ENCODE results near the gene DSCAML1.
A peak's percentile ranks its signal among the peaks of the same experiment; 100 is the strongest.

The DSCAML1 gene

DNA sequence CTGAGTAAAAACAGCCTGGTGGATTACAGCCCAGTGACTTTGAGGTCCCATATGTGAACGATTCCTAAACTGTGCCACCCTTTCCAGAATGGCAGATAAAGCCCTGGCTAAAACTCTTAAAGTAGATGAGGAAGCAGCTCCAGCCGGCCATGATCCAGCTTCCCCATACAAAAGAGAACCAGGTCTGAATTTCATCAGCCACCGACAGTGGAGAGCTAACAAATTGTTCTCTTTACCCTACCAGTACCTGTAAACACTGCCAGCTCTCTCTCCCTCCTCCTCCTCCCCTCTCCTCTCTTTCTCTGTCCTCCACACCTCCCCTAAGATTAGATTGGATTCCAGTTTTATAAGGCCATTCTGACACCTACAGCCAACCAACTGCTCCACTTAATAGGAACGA, 176.9 kb downstream of the DSCAML1 start:
- H3K4me3 ChIP-seq (ENCODE audit: low read depth, low read length) = no peak overlapping the region
- DNase-seq (ENCODE audit: low read depth) = no peak
- TF ChIP-seq, protein P1, sequence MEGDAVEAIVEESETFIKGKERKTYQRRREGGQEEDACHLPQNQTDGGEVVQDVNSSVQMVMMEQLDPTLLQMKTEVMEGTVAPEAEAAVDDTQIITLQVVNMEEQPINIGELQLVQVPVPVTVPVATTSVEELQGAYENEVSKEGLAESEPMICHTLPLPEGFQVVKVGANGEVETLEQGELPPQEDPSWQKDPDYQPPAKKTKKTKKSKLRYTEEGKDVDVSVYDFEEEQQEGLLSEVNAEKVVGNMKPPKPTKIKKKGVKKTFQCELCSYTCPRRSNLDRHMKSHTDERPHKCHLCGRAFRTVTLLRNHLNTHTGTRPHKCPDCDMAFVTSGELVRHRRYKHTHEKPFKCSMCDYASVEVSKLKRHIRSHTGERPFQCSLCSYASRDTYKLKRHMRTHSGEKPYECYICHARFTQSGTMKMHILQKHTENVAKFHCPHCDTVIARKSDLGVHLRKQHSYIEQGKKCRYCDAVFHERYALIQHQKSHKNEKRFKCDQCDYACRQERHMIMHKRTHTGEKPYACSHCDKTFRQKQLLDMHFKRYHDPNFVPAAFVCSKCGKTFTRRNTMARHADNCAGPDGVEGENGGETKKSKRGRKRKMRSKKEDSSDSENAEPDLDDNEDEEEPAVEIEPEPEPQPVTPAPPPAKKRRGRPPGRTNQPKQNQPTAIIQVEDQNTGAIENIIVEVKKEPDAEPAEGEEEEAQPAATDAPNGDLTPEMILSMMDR (IDR thresholded peaks at IDR 0.05; ENCODE audit: insufficient read depth, low read depth, low read length, missing control alignments) = no peak

DNA sequence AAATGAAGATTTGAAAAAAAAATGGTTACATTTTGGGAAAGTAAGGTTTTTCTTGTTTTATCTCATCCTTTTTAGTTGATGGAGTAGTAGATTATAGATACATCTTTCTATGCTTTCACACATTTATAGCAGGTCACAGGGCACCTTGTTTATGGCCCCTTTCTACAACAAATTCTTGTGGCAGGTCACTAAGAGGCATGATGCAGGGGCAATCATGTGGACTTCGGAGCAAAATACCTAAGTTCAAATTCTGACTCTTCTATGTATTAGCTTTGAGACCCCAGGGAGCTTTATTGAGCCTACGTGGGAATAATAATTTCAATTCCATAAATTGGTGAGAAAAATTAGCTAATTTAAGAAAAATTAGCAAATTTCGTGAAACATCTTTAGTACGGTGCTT, 177.4 kb downstream of the DSCAML1 start:
- no peak for DNase-seq (ENCODE audit: low read depth)
- TF ChIP-seq, protein P1 (IDR thresholded peaks at IDR 0.05; ENCODE audit: insufficient read depth, low read depth, low read length, missing control alignments) = no peak
- no peak overlapping the region for H3K4me3 ChIP-seq (ENCODE audit: low read depth, low read length)

DNA sequence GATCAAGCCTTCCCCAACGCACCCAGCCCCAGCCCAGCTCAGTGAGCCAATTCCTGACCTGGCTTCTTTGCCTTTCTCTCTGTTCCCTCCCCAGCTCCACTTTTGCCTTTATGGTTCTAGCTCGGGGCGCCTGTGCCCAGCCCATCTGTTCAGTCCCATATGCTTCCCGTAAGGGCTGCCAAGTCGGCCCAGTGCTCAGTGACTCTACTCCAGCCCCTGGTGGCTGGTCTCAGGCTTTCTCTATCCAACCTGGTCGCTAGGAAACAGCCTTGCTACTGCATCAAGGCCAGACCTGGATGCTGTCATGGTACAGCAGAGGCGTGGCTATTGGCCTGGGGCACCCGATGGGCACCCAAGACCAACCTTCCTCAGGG, 178.0 kb downstream of the DSCAML1 start:
- DNase-seq (ENCODE audit: low read depth) = peak; percentile 9
- no peak overlapping the region for H3K4me3 ChIP-seq (ENCODE audit: low read depth, low read length)
- TF ChIP-seq, protein P1 (IDR thresholded peaks at IDR 0.05; ENCODE audit: insufficient read depth, low read depth, low read length, missing control alignments) = no peak

DNA sequence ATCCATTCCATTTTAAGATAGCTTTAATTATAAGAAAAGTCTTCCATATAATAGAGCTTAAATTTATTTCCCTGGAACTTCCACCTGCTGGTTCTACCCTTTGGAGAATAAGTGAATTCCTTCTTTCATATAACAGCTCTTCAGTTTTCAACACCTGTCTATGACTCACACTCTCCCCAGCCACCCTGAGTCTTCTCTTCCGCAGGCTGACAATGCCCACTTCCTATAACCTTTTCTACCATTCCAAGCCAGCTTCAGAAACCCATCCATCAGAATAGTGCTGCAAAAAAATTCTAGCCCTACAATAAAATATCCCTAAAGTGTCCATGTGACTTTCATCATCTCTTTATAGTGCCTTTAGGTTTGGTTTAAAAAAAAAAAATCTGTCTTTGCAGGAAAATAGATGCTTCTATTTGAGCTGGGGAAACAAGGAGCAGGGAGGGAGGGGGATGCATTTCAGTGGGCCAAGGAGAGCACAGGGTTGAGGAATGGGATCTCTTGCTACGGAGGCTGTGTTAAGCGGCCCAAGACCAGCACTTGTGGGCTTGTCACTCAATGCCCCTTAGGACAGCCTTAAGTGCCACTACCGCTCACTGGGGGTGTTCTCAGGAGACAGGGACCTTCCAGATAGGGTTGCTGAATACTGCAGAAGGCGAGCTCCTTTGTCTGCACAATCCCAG, 178.6 kb downstream of the DSCAML1 start:
- TF ChIP-seq, protein P1 (IDR thresholded peaks at IDR 0.05; ENCODE audit: insufficient read depth, low read depth, low read length, missing control alignments) = no peak
- no peak overlapping the region for H3K4me3 ChIP-seq (ENCODE audit: low read depth, low read length)
- DNase-seq (ENCODE audit: low read depth) = no peak

DNA sequence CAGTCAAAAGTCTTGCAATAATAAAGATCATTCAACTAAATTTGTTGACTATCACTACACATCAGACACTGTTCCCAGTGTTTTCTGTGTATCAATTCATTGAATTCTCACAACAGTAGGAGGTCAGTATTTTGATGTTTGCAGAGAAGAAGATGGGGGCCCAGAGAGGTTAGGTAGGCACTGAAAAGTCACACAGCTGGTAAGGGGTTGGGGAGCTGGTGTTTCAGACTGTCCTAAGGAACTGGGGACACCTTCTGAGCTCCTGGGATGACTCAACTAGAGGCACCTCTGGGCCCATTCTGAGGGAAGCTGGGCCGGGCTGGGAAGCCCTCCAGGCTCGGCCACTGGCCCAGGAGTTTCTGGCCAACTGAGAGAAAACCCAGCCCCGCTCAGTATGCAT, 180.0 kb downstream of the DSCAML1 start:
- DNase-seq (ENCODE audit: low read depth) = no peak
- no peak overlapping the region for H3K4me3 ChIP-seq (ENCODE audit: low read depth, low read length)
- TF ChIP-seq, protein P1 (IDR thresholded peaks at IDR 0.05; ENCODE audit: insufficient read depth, low read depth, low read length, missing control alignments) = no peak

DNA sequence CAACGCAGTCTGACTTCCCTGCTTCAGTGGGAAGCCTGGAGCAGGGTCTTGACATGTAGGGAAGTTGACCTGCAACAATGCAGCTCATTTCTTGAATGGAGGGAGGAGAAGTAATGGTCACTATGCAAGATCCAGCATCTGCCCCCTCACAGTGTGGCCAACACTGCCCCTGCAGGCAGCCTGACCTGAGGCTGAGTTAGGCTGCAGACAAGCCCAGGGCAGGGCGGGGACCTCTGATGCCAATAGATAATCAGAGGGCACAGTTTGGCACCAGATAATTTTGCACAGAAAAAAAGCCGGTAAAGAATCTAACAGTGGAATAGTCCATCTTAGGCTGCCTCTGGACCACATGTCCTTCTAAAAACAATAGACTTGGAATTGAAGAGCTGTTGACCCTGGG, 182.3 kb downstream of the DSCAML1 start:
- no peak for DNase-seq (ENCODE audit: low read depth)
- TF ChIP-seq, protein P1 (IDR thresholded peaks at IDR 0.05; ENCODE audit: insufficient read depth, low read depth, low read length, missing control alignments) = no peak
- no peak overlapping the region for H3K4me3 ChIP-seq (ENCODE audit: low read depth, low read length)

DNA sequence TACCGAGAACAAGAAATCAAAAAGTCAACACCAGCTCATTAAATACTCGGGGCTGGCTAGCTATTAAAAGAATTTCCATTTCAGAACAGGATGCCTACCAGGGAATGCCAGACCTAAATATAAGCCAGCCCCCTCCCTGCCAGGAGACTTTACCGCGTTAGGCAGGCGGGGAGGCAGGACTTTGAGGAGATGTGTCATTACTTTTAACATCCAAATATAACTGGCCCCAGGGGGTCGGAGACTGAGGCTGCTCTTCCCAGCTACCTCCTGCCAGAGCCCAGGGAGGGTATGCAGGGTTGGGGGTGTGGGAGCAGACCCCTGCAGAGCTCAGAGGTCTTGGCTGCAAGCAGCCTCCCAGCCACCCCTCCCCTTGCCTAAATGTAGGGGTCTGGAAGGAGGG, 183.5 kb downstream of the DSCAML1 start:
- no peak overlapping the region for H3K4me3 ChIP-seq (ENCODE audit: low read depth, low read length)
- TF ChIP-seq, protein P1 (IDR thresholded peaks at IDR 0.05; ENCODE audit: insufficient read depth, low read depth, low read length, missing control alignments) = no peak
- no peak for DNase-seq (ENCODE audit: low read depth)

All from GM12865 (cell line).